ENCODE measurements around the gene BBIP1. TPM values are rescaled to one million over a fixed set of nuclear protein-coding genes. Genes with fewer than 3 reads are reported as not detected.

BBIP1 gene
- total and polyA plus RNA-seq, 10 of the 15 experiments (the other 5 are each of a cell fraction or from before 2014, with no cell fraction given) = 13.8 to 40.8 (median 31.3) TPM

- no TSS peak for BruUV-seq (replicated peaks)
- Histone ChIP-seq H3K9ac (ENCODE audit: control insufficient read depth, insufficient read depth, low read length) (no peak overlapping the region), H3K27ac (ENCODE audit: control insufficient read depth, insufficient read depth) (no peak overlapping the region), H3K9me3 (replicated peaks; ENCODE audit: control insufficient read depth, insufficient read depth, low read length) (peaks cover 3% of the 10 kb centered on the region), H3K4me1 (ENCODE audit: control insufficient read depth, insufficient read depth, low read length) (peaks cover 3% of the 10 kb centered on the region; the same call in 1 of the 2 replicates), H3K79me2 (ENCODE audit: control insufficient read depth, insufficient read depth, low read length) (peaks cover 88% of the 10 kb centered on the region), H3K36me3 (ENCODE audit: control insufficient read depth in 2 of 2, insufficient read depth in 2 of 2, low read length in 1 of 2) (peaks cover 0 to 10% of the 10 kb centered on the region in 2 experiments; a peak in 2 of 4 replicates), H4K20me1 (ENCODE audit: control insufficient read depth, insufficient read depth) (no peaks in the 10 kb centered on the region), H3K27me3 (replicated peaks in 1 of 2; ENCODE audit: control insufficient read depth in 2 of 2, insufficient read depth in 2 of 2, low read length in 1 of 2) (no peaks in the 10 kb centered on the region), H3K4me3 (no peak overlapping the region), H3K4me2 (ENCODE audit: control insufficient read depth, insufficient read depth) (no peak overlapping the region), H2AFZ (ENCODE audit: control insufficient read depth, low read depth, low read length) (no peak overlapping the region)
- no peak for FAIRE-seq
- ATAC-seq = peak; percentile 54
- DNase-seq (ENCODE audit: low read depth, low spot score) = no peak
- ChIA-PET RAD21 (ENCODE audit: unreplicated experiment) (interaction anchor here (1.3 kb wide), 1 partner anchor 103 kb away, joined by 3 read pairs; no protein-coding TSS in a partner anchor), SMC1A (ENCODE audit: uncharacterized antibody, unreplicated experiment) (interaction anchor here (0.9 to 1.5 kb wide), 6 partner anchors 12 to 47 kb away, joined by 3 to 6 read pairs (median 4); no protein-coding TSS in a partner anchor), CTCF (interaction anchor here (1.5 kb wide), 1 partner anchor 14 kb away, joined by 4 read pairs; no protein-coding TSS in a partner anchor), POLR2A (no interaction called here)
- intact Hi-C loops (cut with micrococcal nuclease; ENCODE audit: unreplicated experiment) = loop anchor here (2.0 kb wide), 1 partner anchor 47 kb away; no protein-coding TSS in a partner anchor
- WGBS (ENCODE audit: insufficient coverage, insufficient replicate concordance, low lambda C conversion rate, missing lambda C conversion rate) = 4% methylated on average over 1 of the region's 1 CpG
- TF ChIP-seq, protein P1, sequence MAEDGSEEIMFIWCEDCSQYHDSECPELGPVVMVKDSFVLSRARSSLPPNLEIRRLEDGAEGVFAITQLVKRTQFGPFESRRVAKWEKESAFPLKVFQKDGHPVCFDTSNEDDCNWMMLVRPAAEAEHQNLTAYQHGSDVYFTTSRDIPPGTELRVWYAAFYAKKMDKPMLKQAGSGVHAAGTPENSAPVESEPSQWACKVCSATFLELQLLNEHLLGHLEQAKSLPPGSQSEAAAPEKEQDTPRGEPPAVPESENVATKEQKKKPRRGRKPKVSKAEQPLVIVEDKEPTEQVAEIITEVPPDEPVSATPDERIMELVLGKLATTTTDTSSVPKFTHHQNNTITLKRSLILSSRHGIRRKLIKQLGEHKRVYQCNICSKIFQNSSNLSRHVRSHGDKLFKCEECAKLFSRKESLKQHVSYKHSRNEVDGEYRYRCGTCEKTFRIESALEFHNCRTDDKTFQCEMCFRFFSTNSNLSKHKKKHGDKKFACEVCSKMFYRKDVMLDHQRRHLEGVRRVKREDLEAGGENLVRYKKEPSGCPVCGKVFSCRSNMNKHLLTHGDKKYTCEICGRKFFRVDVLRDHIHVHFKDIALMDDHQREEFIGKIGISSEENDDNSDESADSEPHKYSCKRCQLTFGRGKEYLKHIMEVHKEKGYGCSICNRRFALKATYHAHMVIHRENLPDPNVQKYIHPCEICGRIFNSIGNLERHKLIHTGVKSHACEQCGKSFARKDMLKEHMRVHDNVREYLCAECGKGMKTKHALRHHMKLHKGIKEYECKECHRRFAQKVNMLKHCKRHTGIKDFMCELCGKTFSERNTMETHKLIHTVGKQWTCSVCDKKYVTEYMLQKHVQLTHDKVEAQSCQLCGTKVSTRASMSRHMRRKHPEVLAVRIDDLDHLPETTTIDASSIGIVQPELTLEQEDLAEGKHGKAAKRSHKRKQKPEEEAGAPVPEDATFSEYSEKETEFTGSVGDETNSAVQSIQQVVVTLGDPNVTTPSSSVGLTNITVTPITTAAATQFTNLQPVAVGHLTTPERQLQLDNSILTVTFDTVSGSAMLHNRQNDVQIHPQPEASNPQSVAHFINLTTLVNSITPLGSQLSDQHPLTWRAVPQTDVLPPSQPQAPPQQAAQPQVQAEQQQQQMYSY (CRISPR knock-in tag; IDR thresholded peaks at IDR 0.05) = no peak
- TF ChIP-seq JUNB (IDR thresholded peaks at IDR 0.05) (0 out of 2 replicates have a peak, but pooled peaks have one; percentile 40), ZNF24 (IDR thresholded peaks at IDR 0.05) (peak; percentile 72), PKNOX1 (IDR thresholded peaks at IDR 0.05) (0 out of 2 replicates have a peak, but pooled peaks have one; percentile 21), MEF2A (IDR thresholded peaks at IDR 0.05; ENCODE audit: insufficient read depth, low read depth, low read length) (no peak), MEF2B (IDR thresholded peaks at IDR 0.05; ENCODE audit: partially characterized antibody, poor library complexity, severe bottlenecking) (peak; percentile 21)
- TF ChIP-seq, protein P2, sequence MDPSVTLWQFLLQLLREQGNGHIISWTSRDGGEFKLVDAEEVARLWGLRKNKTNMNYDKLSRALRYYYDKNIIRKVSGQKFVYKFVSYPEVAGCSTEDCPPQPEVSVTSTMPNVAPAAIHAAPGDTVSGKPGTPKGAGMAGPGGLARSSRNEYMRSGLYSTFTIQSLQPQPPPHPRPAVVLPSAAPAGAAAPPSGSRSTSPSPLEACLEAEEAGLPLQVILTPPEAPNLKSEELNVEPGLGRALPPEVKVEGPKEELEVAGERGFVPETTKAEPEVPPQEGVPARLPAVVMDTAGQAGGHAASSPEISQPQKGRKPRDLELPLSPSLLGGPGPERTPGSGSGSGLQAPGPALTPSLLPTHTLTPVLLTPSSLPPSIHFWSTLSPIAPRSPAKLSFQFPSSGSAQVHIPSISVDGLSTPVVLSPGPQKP (IDR thresholded peaks at IDR 0.05; ENCODE audit: low read depth, low read length) = no peak
- in situ Hi-C loops (cut with MboI) = no loop called here
Measured at GRCh38 chr10:110967645-110968044, 48.7 kb upstream of the BBIP1 start.

All from GM12878 (cell line).